ENCODE data around the gene RAPH1.
A peak's percentile ranks its signal among the peaks of the same experiment; 100 is the strongest.

RAPH1 gene

DNA sequence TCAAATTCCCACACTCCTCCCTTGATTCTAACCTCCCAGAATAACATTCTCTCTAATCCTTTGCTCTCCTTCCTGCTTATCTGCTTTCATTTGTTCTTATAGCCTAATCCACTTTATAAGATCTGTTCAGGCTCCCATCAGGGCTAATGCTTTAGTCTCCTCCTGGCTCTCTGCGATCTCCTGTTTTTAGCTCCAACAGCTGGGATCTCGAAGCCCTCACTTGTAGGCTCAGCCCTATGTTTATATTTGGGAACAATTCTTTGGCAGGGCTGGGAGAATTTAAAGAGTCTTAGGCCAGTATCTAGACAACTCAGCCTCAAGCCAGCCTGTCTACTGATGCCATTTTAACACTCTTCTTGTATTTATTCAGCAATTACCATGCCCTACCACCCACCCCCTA, 27.2 kb upstream of the RAPH1 start:
- TF ChIP-seq POLR2AphosphoS5 (IDR thresholded peaks at IDR 0.05; ENCODE audit: low read depth): no peak
- no peak for DNase-seq (ENCODE audit: low read depth in 1 of 2, low spot score in 1 of 2)
- Histone ChIP-seq H3K27ac (replicated peaks) (no peak overlapping the region), H3K27me3 (ENCODE audit: insufficient read depth, poor library complexity, severe bottlenecking) (no peaks in the 10 kb centered on the region), H3K4me3 (replicated peaks; ENCODE audit: insufficient read depth, low read length) (no peak overlapping the region)

DNA sequence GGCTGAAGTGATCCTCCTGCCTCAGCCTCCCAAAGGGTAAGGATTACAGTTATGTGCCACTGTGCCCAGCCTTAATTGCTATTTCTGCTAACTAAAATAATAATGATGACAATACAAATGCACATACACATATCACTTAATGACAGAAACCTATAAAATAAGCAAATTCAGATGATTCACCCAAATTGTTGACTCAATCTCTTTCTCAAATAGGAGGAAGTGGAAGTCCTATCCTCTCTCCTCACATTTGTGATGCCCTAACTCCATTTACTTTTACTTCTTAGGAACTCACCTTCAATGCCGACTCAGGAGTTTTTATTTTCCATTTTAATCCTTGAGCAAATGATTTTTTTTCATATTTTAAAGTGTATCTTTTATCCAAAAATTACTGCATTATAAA, 24.5 kb upstream of the RAPH1 start:
- TF ChIP-seq POLR2AphosphoS5 (IDR thresholded peaks at IDR 0.05; ENCODE audit: low read depth) (no peak), GABPA (IDR thresholded peaks at IDR 0.05; ENCODE audit: low read depth) (no peak), REST (IDR thresholded peaks at IDR 0.05; ENCODE audit: insufficient replicate concordance, low read depth) (no peak), SPI1 (IDR thresholded peaks at IDR 0.05; ENCODE audit: borderline replicate concordance, low read depth) (no peak)
- TF ChIP-seq, protein P1, sequence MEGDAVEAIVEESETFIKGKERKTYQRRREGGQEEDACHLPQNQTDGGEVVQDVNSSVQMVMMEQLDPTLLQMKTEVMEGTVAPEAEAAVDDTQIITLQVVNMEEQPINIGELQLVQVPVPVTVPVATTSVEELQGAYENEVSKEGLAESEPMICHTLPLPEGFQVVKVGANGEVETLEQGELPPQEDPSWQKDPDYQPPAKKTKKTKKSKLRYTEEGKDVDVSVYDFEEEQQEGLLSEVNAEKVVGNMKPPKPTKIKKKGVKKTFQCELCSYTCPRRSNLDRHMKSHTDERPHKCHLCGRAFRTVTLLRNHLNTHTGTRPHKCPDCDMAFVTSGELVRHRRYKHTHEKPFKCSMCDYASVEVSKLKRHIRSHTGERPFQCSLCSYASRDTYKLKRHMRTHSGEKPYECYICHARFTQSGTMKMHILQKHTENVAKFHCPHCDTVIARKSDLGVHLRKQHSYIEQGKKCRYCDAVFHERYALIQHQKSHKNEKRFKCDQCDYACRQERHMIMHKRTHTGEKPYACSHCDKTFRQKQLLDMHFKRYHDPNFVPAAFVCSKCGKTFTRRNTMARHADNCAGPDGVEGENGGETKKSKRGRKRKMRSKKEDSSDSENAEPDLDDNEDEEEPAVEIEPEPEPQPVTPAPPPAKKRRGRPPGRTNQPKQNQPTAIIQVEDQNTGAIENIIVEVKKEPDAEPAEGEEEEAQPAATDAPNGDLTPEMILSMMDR (IDR thresholded peaks at IDR 0.05; ENCODE audit: insufficient read depth, low read length): no peak
- Histone ChIP-seq H3K4me3 (replicated peaks; ENCODE audit: insufficient read depth, low read length) (no peak overlapping the region), H3K27ac (replicated peaks) (no peak overlapping the region), H3K27me3 (ENCODE audit: insufficient read depth, poor library complexity, severe bottlenecking) (no peaks in the 10 kb centered on the region)
- no peak for DNase-seq (ENCODE audit: low read depth in 1 of 2, low spot score in 1 of 2)

- no peak for DNase-seq (ENCODE audit: low read depth in 1 of 2, low spot score in 1 of 2)
- H3K4me3 ChIP-seq (replicated peaks; ENCODE audit: insufficient read depth, low read length): no peak overlapping the region
- no peak overlapping the region for H3K27ac ChIP-seq (replicated peaks)
- TF ChIP-seq POLR2AphosphoS5 (IDR thresholded peaks at IDR 0.05; ENCODE audit: low read depth): no peak
- no peak for TF ChIP-seq REST (IDR thresholded peaks at IDR 0.05; ENCODE audit: insufficient replicate concordance, low read depth)
- no peak for TF ChIP-seq GABPA (IDR thresholded peaks at IDR 0.05; ENCODE audit: low read depth)
- no peaks in the 10 kb centered on the region for H3K27me3 ChIP-seq (ENCODE audit: insufficient read depth, poor library complexity, severe bottlenecking)
Measured at GRCh38 chr2:203553784-203554183, 18.7 kb upstream of the RAPH1 start.

GRCh38 chr2:203551778-203552177, 16.7 kb upstream of the RAPH1 start:
- TF ChIP-seq, protein P1 (IDR thresholded peaks at IDR 0.05; ENCODE audit: insufficient read depth, low read length): no peak
- TF ChIP-seq SPI1 (IDR thresholded peaks at IDR 0.05; ENCODE audit: borderline replicate concordance, low read depth) (no peak), GABPA (IDR thresholded peaks at IDR 0.05; ENCODE audit: low read depth) (no peak), POLR2AphosphoS5 (IDR thresholded peaks at IDR 0.05; ENCODE audit: low read depth) (no peak), REST (IDR thresholded peaks at IDR 0.05; ENCODE audit: insufficient replicate concordance, low read depth) (no peak)
- Histone ChIP-seq H3K27me3 (ENCODE audit: insufficient read depth, poor library complexity, severe bottlenecking) (no peaks in the 10 kb centered on the region), H3K27ac (replicated peaks) (no peak overlapping the region), H3K4me3 (replicated peaks; ENCODE audit: insufficient read depth, low read length) (no peak overlapping the region)
- peak in 1 of 2 experiments; percentile 6 for DNase-seq (ENCODE audit: low read depth in 1 of 2, low spot score in 1 of 2)

Measured in HL-60 (cell line).